Right renal cortex interstitium (tissue), 3 donors: Measurements from ENCODE around the gene WDR18. TPM values are rescaled to one million over a fixed set of nuclear protein-coding genes. Genes with fewer than 3 reads are reported as not detected.

Source experiments
- DNase-seq, 3 donors: peaks; one replicate each; pipeline ENCODE4 v3.0.0-alpha.2; 2013; ENCODE audit warnings: low read depth in 3 of 3, low spot score in 2 of 3
- polyA plus RNA-seq, 3 donors: library from polyadenylated mRNA; unstranded; fragments of 120-200 nt; gene quantifications; one replicate each; pipeline ENCODE4 v1.2.1, GENCODE V29; 2013; ENCODE audit not compliant: insufficient read length in 3 of 3

WDR18 gene
- polyA plus RNA-seq, 3 donors: 31.1 to 34.6 (median 34.3) TPM

DNA sequence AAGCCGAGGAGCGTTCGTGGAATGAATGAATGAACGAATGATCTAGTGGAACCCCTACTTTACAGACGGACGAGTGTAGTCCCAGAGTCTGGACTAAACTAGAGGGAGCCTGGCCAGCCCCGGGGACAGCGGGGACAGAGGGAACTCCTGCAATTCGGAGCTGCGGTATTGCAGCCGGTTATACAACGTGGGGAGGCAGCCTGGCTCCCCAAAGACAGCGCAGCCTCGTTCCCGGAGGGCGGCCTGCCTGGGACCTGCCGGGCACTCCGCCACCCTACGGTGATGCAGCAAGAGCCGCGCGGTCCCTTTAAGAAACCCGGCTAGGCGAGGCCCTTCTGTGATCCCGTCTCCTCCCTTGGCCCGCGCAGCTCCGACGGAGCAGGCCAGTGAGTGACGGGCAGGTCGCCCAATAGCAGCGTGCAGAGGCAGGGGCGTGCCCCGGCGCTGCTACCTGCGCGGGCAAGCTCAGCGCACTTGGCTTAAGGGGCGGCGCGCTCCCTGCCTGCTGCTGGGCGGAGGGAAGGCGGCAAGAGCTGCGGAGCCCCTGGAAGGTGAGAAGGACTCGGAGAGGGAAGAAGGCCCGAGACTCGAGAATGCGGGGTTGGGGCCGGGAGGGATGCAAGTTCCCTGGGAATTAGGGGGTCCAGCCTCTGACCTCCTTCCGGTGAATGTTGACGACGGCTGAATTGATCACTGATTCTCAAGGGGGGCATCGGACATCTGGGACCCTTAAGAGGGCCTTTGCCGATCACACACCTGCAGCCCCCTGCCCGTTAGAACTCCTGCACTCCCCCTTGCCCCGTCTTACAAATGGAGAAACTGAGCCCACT lies 55.7 kb downstream of the WDR18 start, which contains the start of gene ABCA7:
ABCA7 (plus strand) TSS at position 462 of the 830 bp plus-strand sequence. CDS start 1,255 bp downstream, outside the sequence.
- peak; percentile 89 to 91 (median 90) for DNase-seq

DNA sequence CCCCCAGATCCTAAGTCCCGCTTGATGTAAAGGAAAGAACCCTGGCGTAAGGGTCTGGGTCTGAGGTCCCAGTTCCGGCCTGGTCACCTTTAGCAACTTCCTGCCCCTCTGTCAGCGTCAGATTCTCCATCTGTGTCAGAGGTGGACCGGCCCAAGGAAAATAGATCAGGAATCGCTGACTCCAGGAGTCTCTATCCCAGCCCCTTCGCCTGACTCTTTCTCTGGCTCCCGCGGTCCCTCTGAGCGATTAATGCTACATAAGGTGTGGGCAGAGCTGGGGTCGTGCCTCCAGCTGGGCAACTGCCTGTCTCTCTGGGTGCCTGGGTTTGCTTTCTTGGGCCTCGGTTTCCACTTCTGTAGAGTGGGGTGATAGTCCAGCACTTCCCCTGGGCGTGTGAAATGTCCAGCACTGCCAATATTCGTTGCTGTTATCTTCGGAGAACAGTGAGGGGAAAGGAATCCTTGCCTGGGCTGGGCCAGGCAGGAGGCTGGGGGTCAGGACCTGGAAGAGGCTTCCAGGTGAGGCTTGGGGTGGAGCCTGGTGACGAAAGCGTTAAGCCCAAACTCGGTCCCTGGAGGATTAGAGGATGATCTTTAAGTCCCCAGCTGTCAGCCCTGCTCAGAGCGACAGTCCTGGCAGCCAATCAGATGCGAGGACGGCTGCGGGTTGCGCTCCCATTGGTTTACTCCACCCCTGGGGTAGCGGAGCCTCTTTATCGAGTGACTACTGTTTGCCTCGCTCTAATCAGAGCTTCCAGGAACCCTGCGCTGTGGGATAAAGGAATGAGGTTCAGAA lies 56.5 kb downstream of the WDR18 start:
- peak in 1 of 3 donors; percentile 78 for DNase-seq

DNA sequence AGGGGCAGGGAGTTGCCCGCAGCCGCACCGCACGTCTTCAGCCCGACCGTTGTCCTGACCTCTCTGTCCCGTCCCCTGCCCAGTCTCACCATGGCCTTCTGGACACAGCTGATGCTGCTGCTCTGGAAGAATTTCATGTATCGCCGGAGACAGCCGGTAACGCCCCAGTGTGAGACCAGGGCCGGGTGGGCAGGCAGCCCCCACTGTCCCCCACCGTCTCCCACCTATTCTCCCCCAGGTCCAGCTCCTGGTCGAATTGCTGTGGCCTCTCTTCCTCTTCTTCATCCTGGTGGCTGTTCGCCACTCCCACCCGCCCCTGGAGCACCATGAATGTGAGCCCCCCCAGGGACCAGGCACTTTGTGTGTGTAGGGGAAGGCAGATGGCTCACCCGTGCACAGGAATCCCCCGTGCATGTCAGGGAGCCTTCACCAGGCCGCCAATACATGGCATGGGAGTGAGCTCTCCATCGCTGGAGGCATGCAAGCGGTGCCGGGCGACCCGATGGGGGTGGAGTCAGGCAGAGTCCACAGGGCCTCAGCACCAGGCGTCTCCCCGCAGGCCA lies 57.2 kb downstream of the WDR18 start:
- DNase-seq: no peak

DNA sequence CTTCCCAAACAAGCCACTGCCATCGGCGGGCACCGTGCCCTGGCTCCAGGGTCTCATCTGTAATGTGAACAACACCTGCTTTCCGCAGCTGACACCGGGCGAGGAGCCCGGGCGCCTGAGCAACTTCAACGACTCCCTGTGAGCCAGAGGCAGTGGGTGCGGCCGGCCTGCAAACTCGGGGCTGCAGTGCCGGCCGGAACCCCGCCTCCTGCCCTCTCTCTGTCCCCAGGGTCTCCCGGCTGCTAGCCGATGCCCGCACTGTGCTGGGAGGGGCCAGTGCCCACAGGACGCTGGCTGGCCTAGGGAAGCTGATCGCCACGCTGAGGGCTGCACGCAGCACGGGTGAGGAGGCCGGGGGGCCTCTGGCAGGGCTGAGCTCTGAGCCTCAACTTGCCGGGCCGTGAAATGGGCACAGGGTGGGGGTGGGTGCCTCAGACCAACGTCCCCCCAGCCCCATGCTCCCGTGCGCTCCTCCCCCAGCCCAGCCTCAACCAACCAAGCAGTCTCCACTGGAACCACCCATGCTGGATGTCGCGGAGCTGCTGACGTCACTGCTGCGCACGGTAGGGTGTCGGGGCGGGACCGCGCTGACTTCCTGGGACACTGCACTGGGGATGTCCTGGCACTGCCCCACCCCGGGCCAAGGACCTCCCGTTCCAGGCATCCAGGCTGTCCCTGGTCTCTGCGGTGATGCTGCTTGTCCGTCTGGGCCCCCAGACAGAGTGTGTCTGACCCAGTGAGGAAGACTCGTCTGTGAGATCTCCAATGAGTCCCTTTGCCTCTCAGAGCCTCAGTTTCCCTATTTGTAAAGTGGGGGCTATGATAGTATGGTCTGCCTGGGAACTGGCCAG lies 57.9 kb downstream of the WDR18 start:
- no peak for DNase-seq

DNA sequence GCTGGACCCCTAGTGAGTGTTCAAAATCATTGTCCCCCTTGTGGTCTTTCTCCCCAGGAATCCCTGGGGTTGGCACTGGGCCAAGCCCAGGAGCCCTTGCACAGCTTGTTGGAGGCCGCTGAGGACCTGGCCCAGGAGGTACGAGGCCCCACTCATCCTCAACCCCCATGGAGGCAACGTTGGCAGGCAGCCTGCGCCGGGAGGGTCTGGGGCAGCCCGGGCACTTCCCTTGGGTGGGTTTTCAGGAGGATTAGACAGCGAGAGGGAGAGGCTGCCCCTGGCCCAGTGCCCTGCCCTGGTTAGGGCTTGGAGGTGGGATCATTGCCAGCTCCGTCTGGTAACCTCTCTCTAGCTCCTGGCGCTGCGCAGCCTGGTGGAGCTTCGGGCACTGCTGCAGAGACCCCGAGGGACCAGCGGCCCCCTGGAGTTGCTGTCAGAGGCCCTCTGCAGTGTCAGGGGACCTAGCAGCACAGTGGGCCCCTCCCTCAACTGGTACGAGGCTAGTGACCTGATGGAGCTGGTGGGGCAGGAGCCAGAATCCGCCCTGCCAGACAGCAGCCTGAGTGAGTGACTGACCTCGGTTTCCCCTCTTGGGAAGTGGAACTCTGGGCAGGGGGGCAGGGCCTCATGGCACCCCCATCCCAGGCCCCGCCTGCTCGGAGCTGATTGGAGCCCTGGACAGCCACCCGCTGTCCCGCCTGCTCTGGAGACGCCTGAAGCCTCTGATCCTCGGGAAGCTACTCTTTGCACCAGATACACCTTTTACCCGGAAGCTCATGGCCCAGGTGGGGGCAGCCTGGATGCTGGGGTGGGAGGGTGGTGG lies 58.8 kb downstream of the WDR18 start:
- DNase-seq: no peak

Other genes with a start within 250 kb of the WDR18 start
- 1 to 10 TPM; 6.4 to 7.6 (median 6.5) TPM for gene MISP, start 233.2 kb upstream of the WDR18 start, polyA plus RNA-seq
- 100 to 1,000 TPM; 356 to 395 (median 364) TPM for gene PTBP1, start 186.9 kb upstream of the WDR18 start, polyA plus RNA-seq
- gene PLPPR3, start 162.4 kb upstream of the WDR18 start, polyA plus RNA-seq: 10 to 100 TPM in 2 of 3 donors, 1 to 10 TPM in 1; 9.5 to 12.3 (median 11.1) TPM
- 1 to 10 TPM in 1 of 3 donors, under 1 TPM in 2; 0.31 to 1.1 (median 0.83) TPM for gene AZU1, start 156.5 kb upstream of the WDR18 start, polyA plus RNA-seq
- 1 to 10 TPM in 1 of 3 donors, under 1 TPM in 2; 0.32 to 1.6 (median 0.78) TPM for gene PRTN3, start 143.3 kb upstream of the WDR18 start, polyA plus RNA-seq
- gene ELANE, start 132.0 kb upstream of the WDR18 start, polyA plus RNA-seq: under 1 TPM in 2 of 3 donors, not detected in 1; 0.29 to 0.51 TPM
- gene CFD, start 124.7 kb upstream of the WDR18 start, polyA plus RNA-seq: 1 to 10 TPM; 1.4 to 2.0 (median 2.0) TPM
- gene MED16, start 91.2 kb upstream of the WDR18 start, polyA plus RNA-seq: 10 to 100 TPM; 41.8 to 54.4 (median 43.9) TPM
- not detected for gene RNU6-9, start 90.9 kb upstream of the WDR18 start, polyA plus RNA-seq
- 10 to 100 TPM; 32.0 to 37.7 (median 34.1) TPM for gene R3HDM4, start 71.1 kb upstream of the WDR18 start, polyA plus RNA-seq
- gene KISS1R, start 67.0 kb upstream of the WDR18 start, polyA plus RNA-seq: under 1 TPM; 0.19 to 0.67 (median 0.43) TPM
- gene ARID3A, start 58.3 kb upstream of the WDR18 start, polyA plus RNA-seq: 10 to 100 TPM; 16.2 to 18.9 (median 17.1) TPM
- under 1 TPM; 0.37 to 0.38 (median 0.37) TPM for gene GRIN3B, start 16.1 kb downstream of the WDR18 start, polyA plus RNA-seq
- 100 to 1,000 TPM in 1 of 3 donors, 10 to 100 TPM in 2; 86.9 to 103 (median 93.5) TPM for gene TMEM259, start 36.8 kb downstream of the WDR18 start, polyA plus RNA-seq
- gene RNU6-2, start 37.2 kb downstream of the WDR18 start, polyA plus RNA-seq: not detected
- 100 to 1,000 TPM; 151 to 175 (median 158) TPM for gene CNN2, start 42.3 kb downstream of the WDR18 start, polyA plus RNA-seq
- gene ABCA7, start 55.8 kb downstream of the WDR18 start, polyA plus RNA-seq: 1 to 10 TPM; 6.1 to 6.6 (median 6.5) TPM
- gene ARHGAP45, start 82.8 kb downstream of the WDR18 start, polyA plus RNA-seq: 10 to 100 TPM in 1 of 3 donors, 1 to 10 TPM in 2; 7.2 to 10.6 (median 9.1) TPM
- 100 to 1,000 TPM; 128 to 161 (median 143) TPM for gene POLR2E, start 111.0 kb downstream of the WDR18 start, polyA plus RNA-seq
- 100 to 1,000 TPM; 211 to 268 (median 248) TPM for gene GPX4, start 119.6 kb downstream of the WDR18 start, polyA plus RNA-seq
- 10 to 100 TPM; 13.4 to 15.6 (median 14.6) TPM for gene SBNO2, start 189.9 kb downstream of the WDR18 start, polyA plus RNA-seq
- gene STK11, start 221.4 kb downstream of the WDR18 start, polyA plus RNA-seq: 10 to 100 TPM; 55.4 to 60.2 (median 60.1) TPM